SK-N-SH treated with all-trans-retinoic acid at 6 μM for 48 hours (cell line): ENCODE data around the gene MYCN.

Experiments
- ATAC-seq: fragments of 200-7000 bp; cut with Tn5 transposase; 3 replicates; pipeline ENCODE4 v1.9.1; 2020; ENCODE audit warnings: mild to moderate bottlenecking, moderate library complexity
- ARNTL ChIP-seq: fragments of 450-650 bp; formaldehyde crosslinking; IDR thresholded peaks from 2 replicates; pipeline ENCODE4 v1.5.0; 2020; ENCODE audit warnings: low read depth, mild to moderate bottlenecking, moderate library complexity, borderline replicate concordance
- BACH2 ChIP-seq: fragments of 250-450 bp; sonication (Bioruptor Pico); IDR thresholded peaks from 2 replicates; pipeline ENCODE4 v1.9.0; 2021; ENCODE audit warnings: mild to moderate bottlenecking, borderline replicate concordance
- CSDC2 ChIP-seq: fragments of 250-450 bp; sonication (Bioruptor Pico); IDR thresholded peaks from 2 replicates; pipeline ENCODE4 v1.5.0; 2020; ENCODE audit warnings: mild to moderate bottlenecking, moderate library complexity
- CSRNP3 ChIP-seq: fragments of 250-450 bp; sonication (Bioruptor Pico); IDR thresholded peaks from 2 replicates; pipeline ENCODE4 v1.5.1; 2021; ENCODE audit warnings: mild to moderate bottlenecking, moderate library complexity
- ESRRG ChIP-seq: fragments of 250-450 bp; sonication (Bioruptor Pico); IDR thresholded peaks from 2 replicates; pipeline ENCODE4 v1.6.1; 2021; ENCODE audit warnings: mild to moderate bottlenecking
- GLIS3 ChIP-seq: fragments of 250-450 bp; sonication (Bioruptor Pico); IDR thresholded peaks from 2 replicates; pipeline ENCODE4 v1.5.0; 2020; ENCODE audit warnings: mild to moderate bottlenecking, moderate library complexity
- OSR1 ChIP-seq: fragments of 250-450 bp; sonication (Bioruptor Pico); IDR thresholded peaks from 2 replicates; pipeline ENCODE4 v1.8.0; 2022; ENCODE audit warnings: moderate library complexity, mild to moderate bottlenecking, inconsistent platforms
- PATZ1 ChIP-seq: fragments of 250-450 bp; sonication (Bioruptor Pico); IDR thresholded peaks from 2 replicates; pipeline ENCODE4 v1.8.0; 2020; ENCODE audit warnings: mild to moderate bottlenecking, moderate library complexity, borderline replicate concordance
- POU6F1 ChIP-seq: fragments of 250-450 bp; sonication (Bioruptor Pico); IDR thresholded peaks from 2 replicates; pipeline ENCODE4 v1.8.0; 2021; ENCODE audit warnings: low read depth, mild to moderate bottlenecking, moderate library complexity, borderline replicate concordance
- PPARA ChIP-seq: fragments of 250-450 bp; sonication (Bioruptor Pico); IDR thresholded peaks from 2 replicates; pipeline ENCODE4 v1.5.0; 2020; ENCODE audit warnings: mild to moderate bottlenecking, borderline replicate concordance
- RARB ChIP-seq: fragments of 250-450 bp; sonication (Bioruptor Pico); IDR thresholded peaks from 2 replicates; pipeline ENCODE4 v1.8.0; 2021; ENCODE audit warnings: mild to moderate bottlenecking, moderate library complexity
- TCF4 ChIP-seq: fragments of 250-450 bp; sonication (Bioruptor Pico); IDR thresholded peaks from 2 replicates; pipeline ENCODE4 v1.8.0; 2021; ENCODE audit warnings: mild to moderate bottlenecking, moderate library complexity, borderline replicate concordance
- TOX ChIP-seq: fragments of 250-450 bp; sonication (Bioruptor Pico); IDR thresholded peaks from 2 replicates; pipeline ENCODE4 v1.8.0; 2021; ENCODE audit warnings: mild to moderate bottlenecking, moderate library complexity, borderline replicate concordance
- TSHZ2 ChIP-seq: fragments of 250-450 bp; sonication (Bioruptor Pico); IDR thresholded peaks from 2 replicates; pipeline ENCODE4 v1.5.0; 2020; ENCODE audit warnings: mild to moderate bottlenecking, moderate library complexity
- ZC3H10 ChIP-seq: fragments of 250-450 bp; sonication (Bioruptor Pico); IDR thresholded peaks from 2 replicates; pipeline ENCODE4 v1.5.1; 2021; ENCODE audit warnings: mild to moderate bottlenecking, moderate library complexity
- ZFP3 ChIP-seq: fragments of 250-450 bp; sonication (Bioruptor Pico); IDR thresholded peaks from 2 replicates; pipeline ENCODE4 v1.5.0; 2020; ENCODE audit warnings: mild to moderate bottlenecking, moderate library complexity
- ZFP30 ChIP-seq: fragments of 450-650 bp; formaldehyde crosslinking; IDR thresholded peaks from 2 replicates; pipeline ENCODE4 v1.5.0; 2022; ENCODE audit warnings: mild to moderate bottlenecking, moderate library complexity
- ZNF565 ChIP-seq: fragments of 450-650 bp; formaldehyde crosslinking; conservative IDR thresholded peaks from 2 replicates; pipeline ENCODE4 v1.5.0; 2020; ENCODE audit warnings: low read depth, mild to moderate bottlenecking, moderate library complexity
- ZNF8 ChIP-seq: fragments of 450-650 bp; formaldehyde crosslinking; IDR thresholded peaks from 2 replicates; pipeline ENCODE4 v1.5.0; 2020; ENCODE audit warnings: mild to moderate bottlenecking, moderate library complexity

Gene MYCN

GRCh38 chr2:15975261-15975600 lies 34.9 kb downstream of the MYCN start:
- no peak for ATAC-seq
- TF ChIP-seq TCF4 (CRISPR knock-in tag) = no peak
- no peak for TF ChIP-seq ZFP30 (CRISPR knock-in tag)
- TF ChIP-seq ZFP3 (CRISPR knock-in tag) = no peak
- no peak for TF ChIP-seq OSR1
- TF ChIP-seq CSDC2 (CRISPR knock-in tag) = no peak
- TF ChIP-seq ZNF565 = no peak
- TF ChIP-seq TOX (CRISPR knock-in tag) = no peak
- no peak for TF ChIP-seq BACH2
- no peak for TF ChIP-seq ESRRG (CRISPR knock-in tag)
- no peak for TF ChIP-seq PPARA (CRISPR knock-in tag)
- no peak for TF ChIP-seq POU6F1 (CRISPR knock-in tag)
- no peak for TF ChIP-seq ARNTL (CRISPR knock-in tag)
- no peak for TF ChIP-seq CSRNP3 (CRISPR knock-in tag)

GRCh38 chr2:15975676-15976075 lies 35.3 kb downstream of the MYCN start:
- ATAC-seq = no peak
- TF ChIP-seq ZC3H10 (CRISPR knock-in tag) (no peak), PPARA (CRISPR knock-in tag) (no peak), BACH2 (no peak), ZFP30 (CRISPR knock-in tag) (no peak), CSDC2 (CRISPR knock-in tag) (no peak), TCF4 (CRISPR knock-in tag) (no peak), TSHZ2 (CRISPR knock-in tag) (no peak)
- TF ChIP-seq, all 23 proteins: peak for 0

GRCh38 chr2:15976354-15976753 lies 36.0 kb downstream of the MYCN start:
- no peak for TF ChIP-seq PATZ1 (CRISPR knock-in tag)
- TF ChIP-seq ESRRG (CRISPR knock-in tag) = no peak
- no peak for ATAC-seq

- ATAC-seq = no peak
- TF ChIP-seq GLIS3 (CRISPR knock-in tag) (no peak), ZNF565 (no peak), ZC3H10 (CRISPR knock-in tag) (no peak), CSRNP3 (CRISPR knock-in tag) (no peak), RARB (CRISPR knock-in tag) (no peak), PPARA (CRISPR knock-in tag) (no peak), OSR1 (no peak), ZFP30 (CRISPR knock-in tag) (no peak), ZNF8 (CRISPR knock-in tag) (no peak)
These were observed 38.9 kb downstream of the MYCN start for GRCh38 chr2:15979051-15979758.
